Hepatocyte (in vitro differentiated cells): ENCODE measurements around the gene TRIM75.
"Not testable (repeated sequence)": the region's sequence is repeated elsewhere in the genome, so short reads cannot be mapped to it uniquely, and the experiment has no call there.

ENCODE experiments used
- EZH2 ChIP-seq: fragments of 200-600 bp; sonication (generic); IDR thresholded peaks from 2 replicates; pipeline ENCODE4 v1.6.1; 2016; ENCODE audit warnings: antibody characterized with exemption, mild to moderate bottlenecking, borderline replicate concordance
- TF ChIP-seq, protein P1 (sequence below): fragments of 200-600 bp; sonication (generic); IDR thresholded peaks from 2 replicates; pipeline ENCODE4 v1.5.1; 2016; ENCODE audit warnings: antibody characterized with exemption, mild to moderate bottlenecking; ENCODE audit not compliant: poor library complexity

- TF ChIP-seq, protein P1, sequence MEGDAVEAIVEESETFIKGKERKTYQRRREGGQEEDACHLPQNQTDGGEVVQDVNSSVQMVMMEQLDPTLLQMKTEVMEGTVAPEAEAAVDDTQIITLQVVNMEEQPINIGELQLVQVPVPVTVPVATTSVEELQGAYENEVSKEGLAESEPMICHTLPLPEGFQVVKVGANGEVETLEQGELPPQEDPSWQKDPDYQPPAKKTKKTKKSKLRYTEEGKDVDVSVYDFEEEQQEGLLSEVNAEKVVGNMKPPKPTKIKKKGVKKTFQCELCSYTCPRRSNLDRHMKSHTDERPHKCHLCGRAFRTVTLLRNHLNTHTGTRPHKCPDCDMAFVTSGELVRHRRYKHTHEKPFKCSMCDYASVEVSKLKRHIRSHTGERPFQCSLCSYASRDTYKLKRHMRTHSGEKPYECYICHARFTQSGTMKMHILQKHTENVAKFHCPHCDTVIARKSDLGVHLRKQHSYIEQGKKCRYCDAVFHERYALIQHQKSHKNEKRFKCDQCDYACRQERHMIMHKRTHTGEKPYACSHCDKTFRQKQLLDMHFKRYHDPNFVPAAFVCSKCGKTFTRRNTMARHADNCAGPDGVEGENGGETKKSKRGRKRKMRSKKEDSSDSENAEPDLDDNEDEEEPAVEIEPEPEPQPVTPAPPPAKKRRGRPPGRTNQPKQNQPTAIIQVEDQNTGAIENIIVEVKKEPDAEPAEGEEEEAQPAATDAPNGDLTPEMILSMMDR = not testable (repeated sequence)
- TF ChIP-seq EZH2 = not testable (repeated sequence)
Observed at GRCh38 chr4:165019995-165020394, 33.7 kb upstream of the TRIM75 start.
